GM23338 (cell line): ENCODE results near the gene PDIA5. TPM values are rescaled to one million over a fixed set of nuclear protein-coding genes. Genes with fewer than 3 reads are reported as not detected.

Experiments used
- CREB1 ChIP-seq: fragments of 250-450 bp; sonication (Bioruptor Pico); IDR thresholded peaks from 2 replicates; pipeline ENCODE4 v1.5.0; 2020; ENCODE audit warnings: low read depth, mild to moderate bottlenecking, moderate library complexity
- EZH2 ChIP-seq: fragments of 200-600 bp; sonication (generic); IDR thresholded peaks from one replicate; pipeline ENCODE4 v1.8.0; 2017; ENCODE audit warnings: antibody characterized with exemption, mild to moderate bottlenecking, low read depth; ENCODE audit not compliant: unreplicated experiment
- JUNB ChIP-seq: IDR thresholded peaks from one replicate; pipeline ENCODE4 v1.6.1; 2016; ENCODE audit warnings: antibody characterized with exemption; ENCODE audit not compliant: unreplicated experiment
- POLR2AphosphoS5 ChIP-seq: IDR thresholded peaks from 2 replicates; pipeline ENCODE4 v1.6.1; 2016; ENCODE audit warnings: antibody characterized with exemption, low read depth
- REST ChIP-seq: IDR thresholded peaks from one replicate; pipeline ENCODE4 v1.6.1; 2018; ENCODE audit warnings: antibody characterized with exemption; ENCODE audit not compliant: unreplicated experiment
- ZNF114 ChIP-seq: fragments of 250-450 bp; sonication (Bioruptor Pico); IDR thresholded peaks from 2 replicates; pipeline ENCODE4 v1.5.0; 2020; ENCODE audit warnings: mild to moderate bottlenecking, moderate library complexity
- ZNF462 ChIP-seq: fragments of 250-450 bp; sonication (Bioruptor Pico); IDR thresholded peaks from 2 replicates; pipeline ENCODE4 v1.5.0; 2020; ENCODE audit warnings: mild to moderate bottlenecking, moderate library complexity
- polyA plus RNA-seq: library from polyadenylated mRNA; unstranded; fragments of >200 nt; fragmentation: Nextera tagmentation; extraction: Ambion mirVana; gene quantifications from 2 replicates; pipeline ENCODE4 v1.2.1, GENCODE V29; 2016
- total RNA-seq: library from RNA; depleted of rRNA; stranded (reverse); fragments of >200 nt; shearing (Covaris generic); gene quantifications from 2 replicates; pipeline ENCODE4 v1.2.3, GENCODE V29; 2014

PDIA5 gene
- total and polyA plus RNA-seq, 2 experiments from 2014 or later: 22.9 to 28.1 TPM

GRCh38 chr3:123080864-123081562 is 14.2 kb downstream of the PDIA5 start (continued):
- no peak for TF ChIP-seq ZNF462
- TF ChIP-seq EZH2: no peak
- TF ChIP-seq JUNB: no peak
- no peak for TF ChIP-seq REST
- no peak for TF ChIP-seq POLR2AphosphoS5
- no peak for TF ChIP-seq CREB1 (CRISPR knock-in tag)
- TF ChIP-seq ZNF114 (CRISPR knock-in tag): no peak
